Measurements from ENCODE around the gene SLC15A4. TPM values are rescaled to one million over a fixed set of nuclear protein-coding genes. Genes with fewer than 3 reads are reported as not detected.

Gene SLC15A4
- total and polyA plus RNA-seq, 2 of the 13 experiments (the other 11 are each of a cell fraction or from before 2014, with no cell fraction given), result 17.3 to 22.7 TPM

GRCh38 chr12:128793701-128794100, 30.1 kb downstream of the SLC15A4 start:
- no peak for ATAC-seq
- intact Hi-C loops (cut with micrococcal nuclease; ENCODE audit: unreplicated experiment), result no loop called here
- peaks cover 29 to 53% of the 10 kb centered on the region in 2 experiments for H3K36me3 ChIP-seq (replicated peaks in 1 of 2; ENCODE audit: control insufficient read depth in 1 of 2, insufficient read depth in 2 of 2, low read length in 2 of 2)

More at GRCh38 chr12:128793701-128794100, 30.1 kb downstream of the SLC15A4 start:
- ChIA-PET POLR2A (no interaction called here), CTCF (ENCODE audit: low intra/inter-chr PET ratio, low total read pairs) (no interaction called here)
- DNase-seq (ENCODE audit: low spot score) (no peak), FAIRE-seq (no peak)
- BruUV-seq (replicated peaks), result no TSS peak
- no peak for TF ChIP-seq ZNF136 (CRISPR knock-in tag; IDR thresholded peaks at IDR 0.05; ENCODE audit: low read depth)
- no peak for TF ChIP-seq REPIN1 (CRISPR knock-in tag; IDR thresholded peaks at IDR 0.05; ENCODE audit: borderline replicate concordance, low read depth)
- TF ChIP-seq ZNF562 (CRISPR knock-in tag; IDR thresholded peaks at IDR 0.05; ENCODE audit: borderline replicate concordance), result no peak
- no peak for TF ChIP-seq FOXA1 (IDR thresholded peaks at IDR 0.05)
- no peak for TF ChIP-seq FOXA1 (CRISPR knock-in tag; IDR thresholded peaks at IDR 0.05)
- no peak for TF ChIP-seq EZH2 (conservative IDR thresholded peaks at IDR 0.05; ENCODE audit: low read depth, low read length)
- no peak for TF ChIP-seq DNMT3B (CRISPR knock-in tag; conservative IDR thresholded peaks at IDR 0.05)
- no peak for TF ChIP-seq ZBED4 (CRISPR knock-in tag; IDR thresholded peaks at IDR 0.05; ENCODE audit: borderline replicate concordance)
- no peak for TF ChIP-seq ZNF331 (CRISPR knock-in tag; IDR thresholded peaks at IDR 0.05)
- TF ChIP-seq ZNF841 (CRISPR knock-in tag; IDR thresholded peaks at IDR 0.05; ENCODE audit: borderline replicate concordance), result no peak
- no peak for TF ChIP-seq GPN1 (CRISPR knock-in tag; IDR thresholded peaks at IDR 0.05; ENCODE audit: borderline replicate concordance)
- no peak for TF ChIP-seq ATF5 (CRISPR knock-in tag; IDR thresholded peaks at IDR 0.05; ENCODE audit: low read depth)
- TF ChIP-seq SCMH1 (CRISPR knock-in tag; IDR thresholded peaks at IDR 0.05; ENCODE audit: borderline replicate concordance), result no peak
- no peak for TF ChIP-seq KDM4B (CRISPR knock-in tag; IDR thresholded peaks at IDR 0.05)
- Histone ChIP-seq H2AFZ (ENCODE audit: low read length) (no peak overlapping the region), H3K9ac (ENCODE audit: insufficient read depth, low read depth, low read length) (no peak overlapping the region), H3K4me1 (ENCODE audit: insufficient read depth, low read length) (no peaks in the 10 kb centered on the region), H3K79me2 (ENCODE audit: insufficient read depth, low read length) (no peaks in the 10 kb centered on the region), H3K27ac (ENCODE audit: extremely low read length, insufficient read depth, low read length) (no peak overlapping the region), H4K20me1 (ENCODE audit: insufficient read depth, low read length) (0 out of 2 replicates have a peak, but pooled peaks cover 3% of the 10 kb centered on the region), H3K27me3 (ENCODE audit: control insufficient read depth in 1 of 2, insufficient read depth in 2 of 2, low read length in 2 of 2) (no peaks in the 10 kb centered on the region), H3K9me3 (ENCODE audit: low read length) (no peaks in the 10 kb centered on the region), H3K4me2 (ENCODE audit: low read depth, low read length) (no peak overlapping the region), H3K4me3 (replicated peaks in 1 of 3; ENCODE audit: insufficient read depth in 1 of 3, low read depth in 2 of 3, low read length in 3 of 3) (no peak overlapping the region)
- 99% methylated on average over 6 of the region's 6 CpGs for WGBS (ENCODE audit: low lambda C conversion rate)
- in situ Hi-C loops (cut with HindIII; ENCODE audit: extremely low pct_ligation_motif_present, low pct_unique_long_range_greater_than_20kb), result no loop called here
